Raji (cell line): ENCODE results near the gene HMSD.

ENCODE experiments used
- POLR2A ChIP-seq: IDR thresholded peaks from 2 replicates; pipeline ENCODE4 v1.6.1; 2011; ENCODE audit warnings: low read depth, low read length, control low read depth; ENCODE audit not compliant: insufficient read depth

The HMSD gene

DNA sequence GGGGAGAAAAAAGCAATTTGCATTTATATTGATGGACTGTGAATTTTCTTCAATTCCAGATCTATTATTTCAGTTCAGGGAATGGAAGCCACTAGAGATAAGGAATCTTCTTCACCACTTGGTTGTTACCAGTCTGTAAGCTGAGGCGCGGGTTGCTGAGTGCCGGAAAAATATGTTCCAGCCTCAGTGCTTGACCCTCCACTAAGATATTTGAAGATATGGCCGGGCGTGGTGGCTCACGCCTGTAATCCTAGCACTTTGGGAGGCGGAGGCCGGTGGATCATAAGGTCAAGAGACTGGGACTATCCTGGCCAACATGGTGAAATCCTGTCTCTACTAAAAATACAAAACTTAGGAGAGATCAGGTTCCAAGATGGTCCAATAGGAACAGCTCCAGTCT is 9.1 kb upstream of the HMSD start:
- no peak for TF ChIP-seq POLR2A

DNA sequence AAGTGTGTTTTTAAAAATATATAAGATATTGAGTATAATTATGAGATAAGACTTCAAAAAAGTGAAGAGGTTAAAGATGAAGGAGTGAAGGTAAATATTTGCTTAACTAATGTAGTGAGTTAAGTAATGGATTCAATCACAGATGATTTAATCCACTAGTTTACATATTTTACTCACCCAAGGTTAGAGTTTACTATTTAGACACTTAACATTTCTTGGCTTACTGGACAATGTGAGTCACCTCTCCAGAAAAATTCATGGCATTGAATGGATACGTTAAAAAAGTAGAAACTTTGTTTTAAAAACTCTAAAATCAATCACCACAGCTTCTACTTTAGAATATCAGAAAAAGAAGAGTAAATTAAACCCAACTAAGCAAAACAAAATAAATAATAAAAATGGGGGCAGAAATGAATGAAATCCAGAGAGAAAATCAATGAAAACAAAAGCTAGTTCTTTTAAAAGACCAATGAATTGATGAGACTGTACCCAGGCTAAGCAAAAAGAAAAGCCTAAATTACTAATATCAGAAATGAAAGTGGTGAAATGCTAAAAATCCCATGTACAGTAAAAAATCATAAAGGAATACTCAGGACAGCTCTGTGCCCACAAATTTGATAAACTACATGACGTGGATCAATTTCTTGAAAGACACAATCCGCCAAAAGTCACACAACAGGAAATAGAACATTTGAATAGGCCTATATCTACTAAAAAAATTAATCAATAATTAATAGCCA is 1.9 kb upstream of the HMSD start:
- no peak for TF ChIP-seq POLR2A

DNA sequence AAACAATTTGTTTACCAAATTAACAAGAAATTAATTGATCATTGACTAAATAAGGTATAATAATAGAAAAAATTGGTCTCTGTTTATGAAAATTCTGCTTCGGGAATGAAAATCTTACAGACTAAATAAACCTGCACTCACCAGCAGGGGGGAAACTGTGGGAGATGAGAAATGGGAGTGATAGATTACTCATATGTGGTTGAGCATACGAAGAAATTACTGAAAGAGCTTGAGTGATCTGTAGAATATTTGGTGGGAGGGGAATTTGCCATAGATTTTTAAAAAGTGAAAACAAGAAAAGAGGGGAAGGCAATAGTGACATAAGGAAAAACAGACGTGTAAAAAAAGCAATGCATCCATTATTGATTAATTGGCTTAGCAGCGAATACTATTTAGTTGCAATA is 2.2 kb downstream of the HMSD start:
- no peak for TF ChIP-seq POLR2A

DNA sequence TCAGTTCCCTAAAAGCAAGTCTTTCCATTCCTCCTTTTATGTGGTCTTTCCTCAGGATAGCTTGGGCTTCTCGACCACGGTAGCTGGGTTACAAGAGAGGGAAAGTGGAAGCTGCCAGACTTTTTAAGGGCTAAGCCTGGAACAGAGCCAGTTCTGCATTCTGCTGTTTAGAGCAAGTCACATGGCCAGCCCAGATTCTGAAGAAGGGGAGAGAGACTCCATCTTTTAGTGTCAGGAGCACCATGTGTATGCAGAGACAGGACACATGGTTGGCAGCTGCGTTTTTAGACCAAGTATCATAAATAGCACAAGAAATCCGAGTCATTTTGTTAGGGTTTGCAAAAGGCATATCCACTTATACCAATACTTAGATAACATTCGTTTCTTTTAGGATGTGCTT is 4.7 kb downstream of the HMSD start:
- no peak for TF ChIP-seq POLR2A

DNA sequence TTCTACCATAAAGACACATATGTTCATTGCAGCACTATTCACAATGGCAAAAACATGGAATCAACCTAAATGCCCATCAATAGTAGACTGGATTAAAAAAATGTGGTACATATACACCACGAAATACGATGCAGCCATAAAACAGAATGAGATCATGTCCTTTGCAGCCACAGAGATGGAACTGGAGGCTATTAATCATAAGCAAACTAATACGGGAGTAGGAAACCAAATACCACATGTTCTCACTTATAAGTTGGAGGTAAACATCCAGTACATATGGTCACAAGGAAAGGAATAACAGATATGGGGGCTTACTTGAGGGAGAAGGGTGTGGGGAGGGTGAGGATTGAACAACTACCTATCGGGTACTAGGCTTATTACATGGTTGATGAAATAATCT is 7.7 kb downstream of the HMSD start:
- no peak for TF ChIP-seq POLR2A

DNA sequence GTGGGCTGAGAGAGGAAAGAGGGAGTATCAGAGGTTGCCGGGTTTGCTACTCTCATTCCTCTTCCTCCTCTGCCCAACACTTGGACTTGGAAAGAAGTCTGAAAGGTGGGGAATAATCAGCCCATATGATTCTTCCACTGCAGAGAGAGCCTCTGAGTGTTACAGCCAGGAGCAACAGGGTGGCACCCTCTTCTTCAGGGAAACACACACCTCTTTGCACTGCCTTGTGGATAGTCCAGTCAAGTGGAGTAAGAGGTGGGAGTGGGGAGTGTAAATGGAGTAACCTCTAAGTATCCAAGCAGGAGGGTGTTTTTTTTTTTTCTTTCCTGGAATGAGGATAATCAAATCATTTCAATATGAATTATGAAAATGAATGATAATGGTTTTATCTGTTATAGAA is 11.8 kb downstream of the HMSD start:
- TF ChIP-seq POLR2A = no peak

DNA sequence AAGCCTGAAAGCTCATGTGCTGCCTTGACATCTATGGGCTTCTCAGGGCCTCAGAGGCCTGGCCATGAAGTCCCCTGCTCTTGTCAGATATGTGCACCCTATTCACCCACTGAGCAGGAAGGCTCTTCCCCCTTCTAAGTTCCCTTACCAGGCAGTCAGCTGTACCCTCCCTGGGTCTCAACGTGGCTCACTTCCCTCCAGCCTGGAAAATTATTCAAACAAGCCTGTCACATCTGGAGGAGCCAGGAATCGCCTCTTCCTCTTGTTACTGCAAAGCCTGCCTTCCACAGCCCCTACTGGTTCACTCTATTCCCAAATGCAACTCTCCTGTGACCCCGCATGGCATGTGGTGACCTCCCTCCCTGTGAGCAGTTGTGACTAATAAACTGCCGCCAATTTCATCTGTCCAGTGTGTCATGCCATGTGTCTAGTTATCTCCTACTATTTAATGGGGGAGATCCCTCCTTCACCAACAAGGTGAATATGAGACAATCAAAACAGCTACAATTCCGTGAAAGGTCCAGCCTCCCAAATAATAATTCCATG is 12.4 kb downstream of the HMSD start:
- no peak for TF ChIP-seq POLR2A

DNA sequence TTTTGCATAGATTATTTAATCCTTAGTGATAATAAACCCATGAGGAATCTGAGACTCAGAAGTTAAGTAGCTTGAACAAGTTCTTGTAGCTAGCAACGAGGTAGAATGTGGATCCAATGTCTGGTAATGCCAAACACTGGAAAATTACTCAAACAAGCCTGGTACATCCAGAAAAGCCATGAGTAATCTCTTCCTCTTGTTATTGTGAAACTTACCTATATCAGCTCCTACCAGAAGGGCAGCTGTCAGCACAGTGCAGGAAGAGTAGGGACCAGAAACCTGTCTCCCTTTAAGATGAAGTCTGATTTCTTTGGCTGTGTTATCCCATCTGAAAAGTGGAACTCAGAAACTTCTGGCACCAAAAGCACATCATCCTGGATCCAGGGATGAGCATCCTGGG is 13.0 kb downstream of the HMSD start:
- no peak for TF ChIP-seq POLR2A

DNA sequence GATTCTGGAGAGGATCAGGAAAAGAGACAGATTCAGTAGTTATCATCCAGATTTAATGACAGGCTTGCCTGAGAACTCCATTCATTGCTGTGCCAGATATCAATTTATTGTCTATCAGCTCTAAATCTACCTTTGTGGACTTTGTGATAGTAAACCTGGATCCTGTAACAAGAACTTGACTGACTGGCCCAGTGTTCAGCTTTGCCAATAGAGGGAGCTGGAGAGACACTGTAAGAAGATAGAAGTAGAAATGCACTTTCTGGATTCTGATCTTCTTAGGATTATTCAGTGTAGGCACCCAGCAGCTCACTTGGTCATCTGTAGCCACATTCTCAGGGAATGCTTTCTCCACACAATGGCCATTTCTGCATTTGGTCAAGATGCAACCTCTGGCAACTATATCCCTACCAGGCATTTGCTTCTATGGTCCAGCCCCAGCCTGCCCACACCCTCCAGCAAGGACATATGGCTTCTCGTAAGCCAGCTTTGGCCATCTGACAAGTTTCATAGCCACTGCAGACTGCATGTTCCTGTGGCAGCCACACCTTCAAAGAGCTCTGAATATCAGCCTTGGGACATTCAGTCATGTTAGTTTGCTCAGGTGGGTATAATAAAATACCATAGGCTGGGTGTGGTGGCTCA is 14.6 kb downstream of the HMSD start:
- TF ChIP-seq POLR2A = no peak

DNA sequence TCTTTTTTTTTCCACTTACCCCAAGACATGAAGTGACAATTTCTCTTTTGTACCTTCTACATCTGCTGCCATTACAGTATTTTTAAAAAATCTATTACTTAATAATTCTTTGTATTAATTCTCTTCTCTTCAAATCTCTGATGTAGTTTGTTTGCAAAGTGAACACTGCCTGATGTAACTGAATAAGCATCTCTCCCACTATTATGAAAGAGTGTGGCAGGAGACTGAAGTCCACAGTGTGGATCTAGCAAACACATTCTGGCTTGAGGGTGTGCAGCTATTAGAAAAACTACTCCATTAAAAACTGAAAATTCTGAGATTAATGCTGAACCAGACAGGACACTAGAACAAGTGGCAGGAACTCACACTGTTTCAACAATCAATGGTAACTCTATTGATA is 15.8 kb downstream of the HMSD start:
- TF ChIP-seq POLR2A = no peak

DNA sequence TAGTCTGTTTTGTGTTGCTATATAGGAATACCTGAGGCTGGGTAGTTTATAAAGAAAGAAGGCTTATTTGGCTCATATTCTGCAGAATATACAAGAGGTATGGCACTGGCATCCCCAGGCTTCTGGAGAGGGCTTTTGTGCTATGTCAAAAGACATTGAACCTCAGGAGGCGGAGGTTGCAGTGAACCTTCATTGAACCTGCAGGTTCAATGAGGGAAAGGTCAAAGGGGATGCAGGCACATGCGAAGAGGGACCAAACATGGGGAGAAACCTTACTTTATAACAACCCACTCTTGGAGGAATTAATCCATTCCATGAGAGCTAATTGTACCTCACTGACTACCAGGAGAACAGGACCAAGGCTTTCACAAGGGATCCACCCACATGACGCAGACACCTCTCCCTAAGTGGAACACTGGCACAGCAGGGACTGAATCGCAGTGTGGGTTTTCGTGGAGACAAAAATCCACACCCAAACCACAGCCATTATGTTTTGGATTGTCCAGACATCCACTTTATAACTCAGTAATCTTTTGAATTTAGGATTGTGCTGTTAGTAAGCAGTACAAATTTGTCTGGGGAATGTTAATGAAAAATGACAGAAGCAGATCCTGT is 16.7 kb downstream of the HMSD start:
- no peak for TF ChIP-seq POLR2A

DNA sequence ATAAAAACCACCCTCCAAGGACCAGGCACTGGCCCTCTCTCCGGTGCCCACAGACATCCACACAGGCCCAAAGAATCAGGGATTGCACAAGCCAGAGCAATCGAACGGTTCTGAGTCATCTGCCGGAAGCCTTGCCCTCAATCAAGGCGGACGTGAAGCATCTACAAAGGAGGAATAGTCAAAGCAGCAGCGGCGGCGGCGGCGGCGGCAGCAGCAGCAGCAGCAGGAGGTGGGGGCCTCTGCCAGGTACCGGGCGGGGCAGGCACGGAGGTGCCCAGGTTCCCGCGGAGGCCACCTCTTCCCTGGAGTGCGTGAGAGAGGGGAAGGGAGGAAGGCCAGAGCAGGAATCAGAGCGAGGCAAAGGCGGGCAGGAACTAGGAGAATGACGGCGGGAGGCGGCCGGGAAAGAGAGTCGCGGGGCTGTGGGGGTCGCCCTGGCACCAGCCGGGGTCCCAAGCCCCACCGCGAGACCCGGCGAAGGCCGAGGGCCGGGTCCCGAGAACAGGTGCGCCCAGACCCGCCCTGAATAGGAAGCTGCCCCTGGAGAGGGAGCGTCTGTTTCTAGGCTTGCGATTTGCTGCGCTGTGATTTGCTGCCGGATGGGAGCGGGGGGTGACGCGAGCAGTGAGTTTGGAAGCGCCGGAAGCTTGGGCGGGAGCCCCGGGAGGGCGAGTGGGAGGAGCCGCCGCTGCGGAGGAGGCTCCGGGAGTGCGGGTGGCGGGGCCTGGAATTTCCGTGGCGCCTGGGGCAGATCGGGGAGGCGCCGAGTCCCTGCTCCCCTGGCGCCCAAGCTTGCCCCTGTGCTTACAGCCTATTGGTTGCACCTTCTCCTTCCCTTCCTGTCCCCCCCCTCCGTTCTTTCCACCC is 21.1 kb downstream of the HMSD start, which contains the start of gene SERPINB8:
TSS of gene SERPINB8 (plus strand) at position 140 of the 867 bp plus-strand sequence. CDS start 8,228 bp downstream, outside the sequence.
- no peak for TF ChIP-seq POLR2A

DNA sequence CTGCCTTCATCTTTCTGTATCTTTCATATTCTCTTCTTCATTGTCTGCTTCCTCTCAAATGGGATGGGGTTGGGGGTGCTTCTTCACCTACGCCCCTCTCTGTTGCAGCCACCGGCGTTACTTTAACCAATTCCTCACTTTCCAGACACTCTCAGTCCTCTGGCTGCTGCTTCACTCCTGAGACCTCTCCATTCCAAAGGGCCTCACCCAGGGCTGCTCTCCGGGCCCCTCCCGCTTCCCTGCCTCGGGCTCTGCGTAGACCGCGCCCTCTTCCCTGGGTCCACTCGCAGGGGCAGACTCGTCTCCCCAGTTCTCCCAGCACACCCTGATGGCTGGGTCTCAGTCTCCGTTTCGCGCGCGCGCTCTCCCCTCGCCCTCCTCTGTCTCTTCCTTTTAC is 21.7 kb downstream of the HMSD start:
- no peak for TF ChIP-seq POLR2A

DNA sequence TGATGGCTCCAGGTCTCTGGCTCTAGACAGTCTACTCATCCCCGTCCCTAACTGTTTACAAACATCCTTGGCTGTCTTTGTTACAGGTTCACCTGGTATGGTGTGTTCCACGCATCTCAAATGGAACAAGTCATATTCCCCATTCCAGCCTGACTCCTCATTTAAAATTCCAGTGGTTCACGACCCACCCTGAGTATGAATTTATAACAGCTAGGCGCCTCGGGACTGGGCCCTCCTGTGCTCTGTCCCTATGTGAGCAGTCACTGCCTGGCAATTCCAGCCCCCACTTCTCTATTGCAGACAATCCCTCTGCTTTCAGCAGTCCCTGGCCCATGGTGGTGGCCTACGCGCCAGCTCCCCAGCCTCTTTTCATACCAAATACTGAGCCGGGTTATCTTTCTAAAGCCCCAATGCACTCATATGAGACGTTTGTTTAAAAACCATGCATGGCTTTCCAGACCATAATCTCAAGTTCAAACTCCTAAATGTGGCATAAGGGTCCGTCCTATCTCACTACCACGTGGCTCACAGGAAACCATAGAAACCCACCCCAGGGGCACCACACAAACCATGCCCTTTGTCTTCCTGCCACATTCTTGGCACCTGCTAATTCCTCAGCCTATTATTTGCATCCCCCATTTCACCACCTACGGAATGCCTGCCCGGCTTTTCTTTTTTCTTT is 22.4 kb downstream of the HMSD start:
- no peak for TF ChIP-seq POLR2A
